G401 (cell line): ENCODE measurements around the gene ACRBP. TPM values are rescaled to one million over a fixed set of nuclear protein-coding genes. Genes with fewer than 3 reads are reported as not detected.

Experiments used
- DNase-seq: peaks from one replicate; pipeline ENCODE4 v3.0.0-alpha.2; 2015; ENCODE audit warnings: low spot score
- in situ Hi-C: cut with HindIII; loops from 2 replicates; pipeline ENCODE4 v1.10.0; 2016; ENCODE audit warnings: low sequenced_read_pairs, mixed read lengths
- total RNA-seq: library from RNA; depleted of rRNA; stranded (reverse); fragments of >200 nt; shearing (Covaris generic); gene quantifications from 2 replicates; pipeline ENCODE4 v1.2.3, GENCODE V29; 2014

The ACRBP gene
- total RNA-seq, 1 experiment from 2014 or later, result not detected

GRCh38 chr12:6653342-6653741 lies 6.1 kb upstream of the ACRBP start:
- no peak for DNase-seq

GRCh38 chr12:6652391-6652790 lies 5.2 kb upstream of the ACRBP start:
- in situ Hi-C loops, result no loop called here
- no peak for DNase-seq

More at GRCh38 chr12:6653342-6653741, 6.1 kb upstream of the ACRBP start:
- in situ Hi-C loops, result no loop called here

- DNase-seq, result no peak
- in situ Hi-C loops, result no loop called here
Observed at GRCh38 chr12:6650832-6651231, 3.6 kb upstream of the ACRBP start.

- DNase-seq, result peak; percentile 61
- in situ Hi-C loops, result no loop called here
Observed at GRCh38 chr12:6646276-6647082, 753 bp downstream of the ACRBP start.

GRCh38 chr12:6644903-6645302 lies 2.3 kb downstream of the ACRBP start:
- in situ Hi-C loops, result no loop called here
- no peak for DNase-seq

- no peak for DNase-seq
- in situ Hi-C loops, result no loop called here
Observed at GRCh38 chr12:6644257-6644596, 3.0 kb downstream of the ACRBP start.

- DNase-seq, result no peak
- in situ Hi-C loops, result no loop called here
Observed at GRCh38 chr12:6643569-6644256, 3.5 kb downstream of the ACRBP start.

GRCh38 chr12:6641131-6641530 lies 6.1 kb downstream of the ACRBP start:
- DNase-seq, result no peak
- in situ Hi-C loops, result no loop called here

GRCh38 chr12:6640497-6640896 lies 6.7 kb downstream of the ACRBP start:
- in situ Hi-C loops, result no loop called here
- DNase-seq, result no peak

GRCh38 chr12:6639151-6639801 lies 8.0 kb downstream of the ACRBP start:
- no peak for DNase-seq
- in situ Hi-C loops, result no loop called here

- DNase-seq, result no peak
- in situ Hi-C loops, result no loop called here
Observed at GRCh38 chr12:6638305-6638704, 8.9 kb downstream of the ACRBP start.

- in situ Hi-C loops, result no loop called here
- no peak for DNase-seq
Observed at GRCh38 chr12:6635856-6636531, 11.2 kb downstream of the ACRBP start, which contains the start of gene LPAR5. Gene LPAR5 (minus strand): TSS chr12:6635959. CDS start chr12:6621248, 14,711 bp downstream.

- no peak for DNase-seq
- in situ Hi-C loops, result no loop called here
Observed at GRCh38 chr12:6635375-6635855, 11.8 kb downstream of the ACRBP start.

GRCh38 chr12:6632026-6632983 lies 14.9 kb downstream of the ACRBP start:
- DNase-seq, result peak; percentile 64
- in situ Hi-C loops, result no loop called here

- no peak for DNase-seq
- in situ Hi-C loops, result no loop called here
Observed at GRCh38 chr12:6631549-6631961, 15.7 kb downstream of the ACRBP start.

- in situ Hi-C loops, result no loop called here
- DNase-seq, result peak; percentile 74
Observed at GRCh38 chr12:6630736-6631135, 16.5 kb downstream of the ACRBP start.

GRCh38 chr12:6627616-6628015 lies 19.6 kb downstream of the ACRBP start:
- no peak for DNase-seq
- in situ Hi-C loops, result no loop called here

- in situ Hi-C loops, result no loop called here
- DNase-seq, result no peak
Observed at GRCh38 chr12:6626654-6627283, 20.5 kb downstream of the ACRBP start.
